IPS-20b (cell line): ENCODE measurements around the gene HHIP.

Source experiments
- H3K27ac ChIP-seq: one replicate; pipeline ENCODE4 v1.5.1; 2013; ENCODE audit warnings: low read length
- H3K27me3 ChIP-seq: 2 replicates; pipeline ENCODE4 v1.6.1; 2013; ENCODE audit warnings: mild to moderate bottlenecking, low read length, inconsistent platforms; ENCODE audit not compliant: insufficient read depth
- H3K36me3 ChIP-seq: 2 replicates; pipeline ENCODE4 v1.6.1; 2013; ENCODE audit warnings: low read depth, mild to moderate bottlenecking, inconsistent platforms, low read length, moderate library complexity; ENCODE audit not compliant: insufficient read depth
- H3K4me1 ChIP-seq: 2 replicates; pipeline ENCODE4 v1.6.1; 2013; ENCODE audit warnings: mild to moderate bottlenecking, control low read depth, inconsistent platforms, low read length, moderate library complexity; ENCODE audit not compliant: insufficient read depth
- H3K4me3 ChIP-seq: 2 replicates; pipeline ENCODE4 v1.5.1; 2013; ENCODE audit warnings: mild to moderate bottlenecking, low read length, inconsistent platforms
- H3K9ac ChIP-seq: 2 replicates; pipeline ENCODE4 v1.6.1; 2013; ENCODE audit warnings: low read depth, mild to moderate bottlenecking, inconsistent platforms, low read length, moderate library complexity
- H3K9me3 ChIP-seq: 2 replicates; pipeline ENCODE4 v1.6.1; 2013; ENCODE audit warnings: mild to moderate bottlenecking, low read depth, low read length, inconsistent platforms; ENCODE audit not compliant: insufficient read depth

The HHIP gene

DNA sequence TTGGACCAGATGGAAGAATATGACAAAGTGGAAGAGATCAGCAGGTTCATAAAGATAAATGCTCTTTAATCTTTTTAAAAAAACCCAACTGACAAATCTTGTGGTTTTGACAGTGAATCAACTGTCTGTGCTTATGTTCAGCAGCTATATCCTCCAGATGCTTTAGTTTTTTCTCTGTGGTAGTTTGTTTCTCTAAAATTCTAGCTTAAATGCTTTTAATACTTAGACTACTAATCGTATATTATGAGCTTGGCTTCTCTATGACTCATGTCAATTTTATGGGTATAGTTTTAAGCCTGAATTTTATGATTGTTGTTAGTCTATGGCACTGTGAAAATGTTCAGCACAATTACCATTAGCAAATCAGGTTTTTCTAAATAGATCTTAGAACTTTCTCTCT is 12.9 kb downstream of the HHIP start:
- Histone ChIP-seq H3K4me1 (peaks cover 2% of the 10 kb centered on the region; the same call in 1 of the 2 replicates), H3K9ac (no peak overlapping the region), H3K4me3 (no peak overlapping the region), H3K27me3 (no peaks in the 10 kb centered on the region), H3K9me3 (no peaks in the 10 kb centered on the region), H3K27ac (no peak overlapping the region), H3K36me3 (no peaks in the 10 kb centered on the region)

DNA sequence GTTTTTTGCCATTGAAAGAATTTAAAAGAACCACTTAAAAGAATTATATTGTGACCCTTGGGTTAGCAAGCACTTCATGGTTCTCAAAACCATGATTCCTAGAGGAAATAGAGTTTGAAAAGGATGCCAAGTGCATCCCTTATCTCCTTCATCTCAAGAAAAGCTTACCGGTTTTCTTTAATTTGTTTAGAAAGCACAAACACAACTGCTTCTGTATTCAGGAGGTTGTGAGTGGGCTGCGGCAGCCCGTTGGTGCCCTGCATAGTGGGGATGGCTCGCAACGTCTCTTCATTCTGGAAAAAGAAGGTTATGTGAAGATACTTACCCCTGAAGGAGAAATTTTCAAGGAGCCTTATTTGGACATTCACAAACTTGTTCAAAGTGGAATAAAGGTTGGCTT is 13.5 kb downstream of the HHIP start:
- no peaks in the 10 kb centered on the region for H3K4me1 ChIP-seq
- H3K27ac ChIP-seq: no peak overlapping the region
- H3K9ac ChIP-seq: no peak overlapping the region
- H3K36me3 ChIP-seq: no peaks in the 10 kb centered on the region
- H3K4me3 ChIP-seq: no peak overlapping the region
- H3K27me3 ChIP-seq: no peaks in the 10 kb centered on the region
- no peaks in the 10 kb centered on the region for H3K9me3 ChIP-seq

DNA sequence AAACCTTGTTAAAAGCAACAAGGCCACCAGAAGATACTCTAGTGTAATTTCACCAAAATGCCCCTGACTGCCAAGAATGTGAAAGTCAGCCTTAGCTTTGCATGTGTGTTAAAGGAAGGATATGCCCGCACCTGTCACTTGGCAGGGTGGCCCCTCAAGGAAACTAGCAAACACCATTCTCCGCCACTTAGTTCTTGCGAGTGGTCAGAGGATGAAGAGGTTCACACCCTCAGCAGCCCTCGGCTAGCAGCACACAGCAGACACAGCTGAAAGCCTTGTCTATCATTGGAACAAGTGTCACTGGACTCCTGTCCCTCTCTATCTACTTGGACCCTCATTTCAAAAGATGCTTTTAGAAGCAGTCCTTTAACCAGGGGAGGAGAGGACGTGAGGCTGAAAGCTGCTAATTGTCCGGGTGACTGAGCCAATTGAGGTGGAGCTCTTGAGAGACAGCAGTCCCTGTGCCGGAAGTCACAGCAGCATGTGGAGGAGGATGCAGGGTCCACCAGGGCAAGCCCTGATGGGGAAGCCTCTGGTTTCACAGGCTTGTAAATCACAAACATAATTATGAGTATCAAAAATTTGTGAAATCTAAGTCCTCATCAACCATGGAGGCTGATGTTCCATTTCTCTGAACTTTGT is 18.0 kb downstream of the HHIP start:
- no peaks in the 10 kb centered on the region for H3K9me3 ChIP-seq
- no peak overlapping the region for H3K27ac ChIP-seq
- H3K27me3 ChIP-seq: no peaks in the 10 kb centered on the region
- H3K4me1 ChIP-seq: 0 out of 2 replicates have a peak, but pooled peaks cover 4% of the 10 kb centered on the region
- H3K9ac ChIP-seq: no peak overlapping the region
- no peaks in the 10 kb centered on the region for H3K36me3 ChIP-seq
- no peak overlapping the region for H3K4me3 ChIP-seq

GRCh38 chr4:144666539-144667175 is 20.7 kb downstream of the HHIP start:
- Histone ChIP-seq H3K27me3 (no peaks in the 10 kb centered on the region), H3K36me3 (no peaks in the 10 kb centered on the region), H3K9ac (no peak overlapping the region), H3K4me3 (no peak overlapping the region), H3K9me3 (no peaks in the 10 kb centered on the region), H3K27ac (no peak overlapping the region), H3K4me1 (0 out of 2 replicates have a peak, but pooled peaks cover 4% of the 10 kb centered on the region)

DNA sequence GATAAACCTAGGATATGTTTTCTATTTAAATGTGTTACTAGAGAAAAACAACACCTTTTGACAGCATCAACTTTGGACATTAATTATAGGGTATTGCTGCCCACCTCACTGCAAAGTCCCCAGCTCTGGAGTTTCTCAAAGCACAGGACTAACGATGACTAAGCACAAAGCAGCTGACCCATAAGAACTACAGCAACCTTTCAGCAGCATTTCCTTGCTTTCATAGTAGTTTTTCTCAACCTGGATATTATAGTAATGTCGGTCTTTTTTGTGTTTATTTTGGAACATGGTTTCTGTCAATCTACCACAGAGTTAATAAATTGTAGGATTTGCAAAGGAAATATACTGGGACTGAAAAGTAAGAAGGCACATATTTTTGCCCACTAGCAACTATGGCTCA is 21.5 kb downstream of the HHIP start:
- H3K27me3 ChIP-seq: no peaks in the 10 kb centered on the region
- H3K4me1 ChIP-seq: 0 out of 2 replicates have a peak, but pooled peaks cover 4% of the 10 kb centered on the region
- no peak overlapping the region for H3K4me3 ChIP-seq
- H3K36me3 ChIP-seq: no peaks in the 10 kb centered on the region
- H3K9me3 ChIP-seq: no peaks in the 10 kb centered on the region
- no peak overlapping the region for H3K27ac ChIP-seq
- H3K9ac ChIP-seq: no peak overlapping the region

- no peak overlapping the region for H3K4me3 ChIP-seq
- H3K27ac ChIP-seq: no peak overlapping the region
- H3K9ac ChIP-seq: no peak overlapping the region
- H3K36me3 ChIP-seq: no peaks in the 10 kb centered on the region
- no peaks in the 10 kb centered on the region for H3K27me3 ChIP-seq
- 0 out of 2 replicates have a peak, but pooled peaks cover 4% of the 10 kb centered on the region for H3K4me1 ChIP-seq
- H3K9me3 ChIP-seq: no peaks in the 10 kb centered on the region
Observed at GRCh38 chr4:144670776-144671175, 24.8 kb downstream of the HHIP start.

GRCh38 chr4:144674711-144675110 is 28.8 kb downstream of the HHIP start:
- Histone ChIP-seq H3K9me3 (no peaks in the 10 kb centered on the region), H3K4me1 (no peaks in the 10 kb centered on the region), H3K27ac (no peak overlapping the region), H3K36me3 (no peaks in the 10 kb centered on the region), H3K27me3 (no peaks in the 10 kb centered on the region), H3K4me3 (no peak overlapping the region), H3K9ac (no peak overlapping the region)

DNA sequence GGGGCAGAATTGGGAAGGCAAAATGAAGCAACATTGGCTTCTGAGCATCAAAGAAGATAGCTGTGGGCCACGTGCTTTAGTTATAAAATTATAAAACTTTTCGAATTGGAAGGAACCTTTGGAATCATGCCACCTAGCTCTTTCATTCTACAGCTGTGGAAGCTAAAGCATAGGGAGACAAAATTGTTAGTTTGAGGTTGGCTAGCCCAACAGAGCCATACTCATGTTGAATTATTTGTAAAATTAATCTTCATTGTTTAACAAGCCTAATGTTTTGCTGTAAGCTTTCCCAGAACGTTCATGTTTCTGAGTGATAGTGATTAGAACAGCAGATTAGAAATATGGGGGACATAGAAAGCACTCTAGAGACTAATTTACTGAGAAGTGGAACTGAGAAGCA is 35.9 kb downstream of the HHIP start:
- Histone ChIP-seq H3K9me3 (no peaks in the 10 kb centered on the region), H3K4me3 (no peak overlapping the region), H3K36me3 (no peaks in the 10 kb centered on the region), H3K27ac (no peak overlapping the region), H3K4me1 (peaks cover 8% of the 10 kb centered on the region; the same call in 1 of the 2 replicates), H3K27me3 (no peaks in the 10 kb centered on the region), H3K9ac (0 out of 2 replicates have a peak overlapping the region, but pooled peaks have one; percentile 18)

DNA sequence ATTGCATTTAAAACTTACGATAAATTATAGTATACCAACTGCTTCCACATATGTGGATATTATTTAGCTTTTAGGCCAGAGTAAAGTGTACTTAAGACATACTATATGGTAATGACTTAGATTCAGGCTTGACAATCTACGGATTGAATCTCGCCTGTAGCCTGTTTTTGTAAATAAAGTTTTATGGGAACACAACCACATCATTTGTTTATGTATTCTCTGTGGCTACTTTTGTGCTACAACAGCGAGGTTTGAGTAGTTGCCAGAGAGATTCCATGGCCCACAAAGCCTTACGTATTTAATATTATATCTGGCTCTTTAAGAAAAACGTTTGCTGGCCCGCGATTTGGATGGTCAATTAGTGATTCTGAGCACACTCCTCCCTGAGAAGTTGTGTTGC is 37.6 kb downstream of the HHIP start:
- no peak overlapping the region for H3K4me3 ChIP-seq
- no peak overlapping the region for H3K9ac ChIP-seq
- no peaks in the 10 kb centered on the region for H3K9me3 ChIP-seq
- no peak overlapping the region for H3K27ac ChIP-seq
- H3K27me3 ChIP-seq: no peaks in the 10 kb centered on the region
- peaks cover 16% of the 10 kb centered on the region; the same call in 1 of the 2 replicates for H3K4me1 ChIP-seq
- H3K36me3 ChIP-seq: no peaks in the 10 kb centered on the region

GRCh38 chr4:144685911-144686310 is 40.0 kb downstream of the HHIP start:
- Histone ChIP-seq H3K9ac (no peak overlapping the region), H3K9me3 (no peaks in the 10 kb centered on the region), H3K36me3 (no peaks in the 10 kb centered on the region), H3K27ac (no peak overlapping the region), H3K27me3 (no peaks in the 10 kb centered on the region), H3K4me3 (no peak overlapping the region), H3K4me1 (peaks cover 16% of the 10 kb centered on the region; the same call in 1 of the 2 replicates)

GRCh38 chr4:144686921-144687320 is 41.0 kb downstream of the HHIP start:
- H3K9ac ChIP-seq: no peak overlapping the region
- H3K27me3 ChIP-seq: no peaks in the 10 kb centered on the region
- H3K9me3 ChIP-seq: no peaks in the 10 kb centered on the region
- no peak overlapping the region for H3K27ac ChIP-seq
- no peak overlapping the region for H3K4me3 ChIP-seq
- no peaks in the 10 kb centered on the region for H3K36me3 ChIP-seq
- peaks cover 16% of the 10 kb centered on the region; the same call in 1 of the 2 replicates for H3K4me1 ChIP-seq

DNA sequence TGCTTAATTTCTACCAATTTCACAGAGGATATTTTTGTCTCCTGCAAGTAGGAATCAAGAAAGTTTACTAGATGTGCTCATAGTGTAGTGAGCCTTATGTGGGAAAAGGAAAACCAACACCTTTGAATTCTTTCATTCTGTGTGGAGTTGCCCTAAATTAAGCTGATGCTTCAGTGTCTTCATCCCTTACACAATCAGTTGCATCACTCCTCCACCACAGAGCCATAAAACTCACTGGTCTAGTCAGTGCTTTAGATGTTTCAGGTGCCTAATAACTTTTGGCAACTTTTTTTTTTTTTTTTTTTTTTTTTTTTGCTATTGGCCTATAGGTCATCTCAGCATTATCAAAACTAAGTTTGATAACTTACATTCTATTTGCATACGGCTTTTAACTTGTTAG is 41.5 kb downstream of the HHIP start:
- Histone ChIP-seq H3K9me3 (no peaks in the 10 kb centered on the region), H3K4me1 (peaks cover 13% of the 10 kb centered on the region; the same call in 1 of the 2 replicates), H3K36me3 (no peaks in the 10 kb centered on the region), H3K27ac (no peak overlapping the region), H3K4me3 (no peak overlapping the region), H3K9ac (no peak overlapping the region), H3K27me3 (no peaks in the 10 kb centered on the region)
